Measurements from ENCODE around the gene NREP. TPM values are rescaled to one million over a fixed set of nuclear protein-coding genes. Genes with fewer than 3 reads are reported as not detected.
A peak's percentile ranks its signal among the peaks of the same experiment; 100 is the strongest.

Gene NREP
- total RNA-seq, 2 donors from 2014 or later = 8.5 to 18.2 TPM

- H3K27me3 Mint-ChIP-seq = peaks cover 15% of the 10 kb centered on the region
- no peak overlapping the region for H3K27ac Mint-ChIP-seq
- H3K4me3 Mint-ChIP-seq = no peak overlapping the region
- no peak for ATAC-seq (replicated peaks)
- H3K9me3 Mint-ChIP-seq = no peaks in the 10 kb centered on the region
- no peaks in the 10 kb centered on the region for H3K36me3 Mint-ChIP-seq (ENCODE audit: low read depth)
- H3K4me1 Mint-ChIP-seq = no peaks in the 10 kb centered on the region
These were observed 22.4 kb upstream of the NREP start for GRCh38 chr5:111779260-111779921.

- no peak overlapping the region for H3K4me3 Mint-ChIP-seq
- H3K36me3 Mint-ChIP-seq (ENCODE audit: low read depth) = no peaks in the 10 kb centered on the region
- H3K27me3 Mint-ChIP-seq = peaks cover 21% of the 10 kb centered on the region
- no peaks in the 10 kb centered on the region for H3K9me3 Mint-ChIP-seq
- H3K27ac Mint-ChIP-seq = no peak overlapping the region
- no peaks in the 10 kb centered on the region for H3K4me1 Mint-ChIP-seq
- ATAC-seq (replicated peaks) = no peak
These were observed 20.2 kb upstream of the NREP start for GRCh38 chr5:111776913-111777781.

- no peak overlapping the region for H3K4me3 Mint-ChIP-seq
- peaks cover 23% of the 10 kb centered on the region for H3K27me3 Mint-ChIP-seq
- no peaks in the 10 kb centered on the region for H3K4me1 Mint-ChIP-seq
- no peak for ATAC-seq (replicated peaks)
- H3K9me3 Mint-ChIP-seq = no peaks in the 10 kb centered on the region
- H3K36me3 Mint-ChIP-seq (ENCODE audit: low read depth) = no peaks in the 10 kb centered on the region
- no peak overlapping the region for H3K27ac Mint-ChIP-seq
These were observed 18.2 kb upstream of the NREP start for GRCh38 chr5:111775224-111775623.

- no peaks in the 10 kb centered on the region for H3K4me1 Mint-ChIP-seq
- ATAC-seq (replicated peaks) = no peak
- H3K27me3 Mint-ChIP-seq = peaks cover 23% of the 10 kb centered on the region
- no peak overlapping the region for H3K4me3 Mint-ChIP-seq
- no peaks in the 10 kb centered on the region for H3K9me3 Mint-ChIP-seq
- no peaks in the 10 kb centered on the region for H3K36me3 Mint-ChIP-seq (ENCODE audit: low read depth)
- H3K27ac Mint-ChIP-seq = no peak overlapping the region
These were observed 17.5 kb upstream of the NREP start for GRCh38 chr5:111774525-111774924.

- no peaks in the 10 kb centered on the region for H3K4me1 Mint-ChIP-seq
- H3K36me3 Mint-ChIP-seq (ENCODE audit: low read depth) = no peaks in the 10 kb centered on the region
- H3K27ac Mint-ChIP-seq = no peak overlapping the region
- H3K27me3 Mint-ChIP-seq = peaks cover 31% of the 10 kb centered on the region
- no peaks in the 10 kb centered on the region for H3K9me3 Mint-ChIP-seq
- ATAC-seq (replicated peaks) = no peak
- no peak overlapping the region for H3K4me3 Mint-ChIP-seq
These were observed 15.6 kb upstream of the NREP start for GRCh38 chr5:111772456-111773122.

- Mint-ChIP-seq H3K27ac (no peak overlapping the region), H3K4me3 (no peak overlapping the region), H3K9me3 (no peaks in the 10 kb centered on the region), H3K36me3 (ENCODE audit: low read depth) (no peaks in the 10 kb centered on the region), H3K4me1 (no peaks in the 10 kb centered on the region), H3K27me3 (peaks cover 23% of the 10 kb centered on the region)
- ATAC-seq (replicated peaks) = no peak
These were observed 12.5 kb upstream of the NREP start for GRCh38 chr5:111769541-111769940.

- Mint-ChIP-seq H3K36me3 (ENCODE audit: low read depth) (no peaks in the 10 kb centered on the region), H3K4me3 (no peak overlapping the region), H3K27me3 (peaks cover 22% of the 10 kb centered on the region), H3K27ac (no peak overlapping the region), H3K9me3 (no peaks in the 10 kb centered on the region), H3K4me1 (no peaks in the 10 kb centered on the region)
- ATAC-seq (replicated peaks) = no peak
These were observed 8.9 kb upstream of the NREP start for GRCh38 chr5:111765613-111766571.

- Mint-ChIP-seq H3K9me3 (no peaks in the 10 kb centered on the region), H3K4me1 (no peaks in the 10 kb centered on the region), H3K27me3 (peaks cover 17% of the 10 kb centered on the region), H3K36me3 (ENCODE audit: low read depth) (no peaks in the 10 kb centered on the region), H3K4me3 (no peak overlapping the region), H3K27ac (no peak overlapping the region)
- no peak for ATAC-seq (replicated peaks)
These were observed 7.0 kb upstream of the NREP start for GRCh38 chr5:111764019-111764418.

GRCh38 chr5:111762895-111763294 lies 5.9 kb upstream of the NREP start:
- peaks cover 5% of the 10 kb centered on the region for H3K36me3 Mint-ChIP-seq (ENCODE audit: low read depth)
- ATAC-seq (replicated peaks) = no peak
- no peak overlapping the region for H3K27ac Mint-ChIP-seq
- H3K27me3 Mint-ChIP-seq = peaks cover 11% of the 10 kb centered on the region
- H3K9me3 Mint-ChIP-seq = no peaks in the 10 kb centered on the region
- no peaks in the 10 kb centered on the region for H3K4me1 Mint-ChIP-seq
- no peak overlapping the region for H3K4me3 Mint-ChIP-seq

GRCh38 chr5:111758284-111758628 lies 1.3 kb upstream of the NREP start:
- Mint-ChIP-seq H3K9me3 (no peaks in the 10 kb centered on the region), H3K27ac (peak overlapping the region; percentile 90), H3K4me3 (peak overlapping the region; percentile 82), H3K27me3 (peaks cover 14% of the 10 kb centered on the region), H3K36me3 (ENCODE audit: low read depth) (peaks cover 5% of the 10 kb centered on the region), H3K4me1 (no peaks in the 10 kb centered on the region)
- no peak for ATAC-seq (replicated peaks)

- Mint-ChIP-seq H3K4me3 (peak overlapping the region; percentile 82), H3K27ac (peak overlapping the region; percentile 90), H3K27me3 (peaks cover 13% of the 10 kb centered on the region), H3K36me3 (ENCODE audit: low read depth) (peaks cover 5% of the 10 kb centered on the region), H3K4me1 (no peaks in the 10 kb centered on the region), H3K9me3 (no peaks in the 10 kb centered on the region)
- ATAC-seq (replicated peaks) = peak; percentile 79
These were observed 625 bp upstream of the NREP start for GRCh38 chr5:111757355-111758283.

- no peak overlapping the region for H3K27ac Mint-ChIP-seq
- H3K9me3 Mint-ChIP-seq = no peaks in the 10 kb centered on the region
These were observed 1.0 kb downstream of the NREP start for GRCh38 chr5:111755942-111756381.

GRCh38 chr5:111755345-111755941 lies 1.6 kb downstream of the NREP start:
- Mint-ChIP-seq H3K27ac (no peak overlapping the region), H3K4me3 (peak overlapping the region; percentile 17), H3K9me3 (no peaks in the 10 kb centered on the region), H3K36me3 (ENCODE audit: low read depth) (peaks cover 5% of the 10 kb centered on the region), H3K4me1 (no peaks in the 10 kb centered on the region), H3K27me3 (peaks cover 8% of the 10 kb centered on the region)
- no peak for ATAC-seq (replicated peaks)

More at GRCh38 chr5:111755942-111756381, 1.0 kb downstream of the NREP start:
- ATAC-seq (replicated peaks) = no peak
- peak overlapping the region; percentile 82 for H3K4me3 Mint-ChIP-seq
- peaks cover 5% of the 10 kb centered on the region for H3K36me3 Mint-ChIP-seq (ENCODE audit: low read depth)
- H3K4me1 Mint-ChIP-seq = no peaks in the 10 kb centered on the region
- peaks cover 8% of the 10 kb centered on the region for H3K27me3 Mint-ChIP-seq

Measured in activated T-helper 17 cell treated with anti-CD3 and anti-CD28 coated beads, Interleukin-2, amount 50 U/mL, for 72 hours (primary cell).